ENCODE data around the gene ASIP. TPM values are rescaled to one million over a fixed set of nuclear protein-coding genes. Genes with fewer than 3 reads are reported as not detected.
"Not testable (repeated sequence)": the region's sequence is repeated elsewhere in the genome, so short reads cannot be mapped to it uniquely, and the experiment has no call there.

The ASIP gene
- total and polyA plus RNA-seq, 2 experiments from 2014 or later = 0.67 TPM; not detected in 1

GRCh38 chr20:34296468-34296867 is 55.2 kb downstream of the ASIP start:
- H3K36me3 ChIP-seq = peaks cover 25% of the 10 kb centered on the region
- no peaks in the 10 kb centered on the region for H3K9me3 ChIP-seq (ENCODE audit: low read depth)
- DNase-seq (ENCODE audit: low read depth in 1 of 2, low spot score in 1 of 2) = no peak
- H3K27ac ChIP-seq = no peak overlapping the region
- H3K4me1 ChIP-seq (ENCODE audit: low read depth) = peaks cover 15% of the 10 kb centered on the region
- no peaks in the 10 kb centered on the region for H3K27me3 ChIP-seq
- TF ChIP-seq, protein P1, sequence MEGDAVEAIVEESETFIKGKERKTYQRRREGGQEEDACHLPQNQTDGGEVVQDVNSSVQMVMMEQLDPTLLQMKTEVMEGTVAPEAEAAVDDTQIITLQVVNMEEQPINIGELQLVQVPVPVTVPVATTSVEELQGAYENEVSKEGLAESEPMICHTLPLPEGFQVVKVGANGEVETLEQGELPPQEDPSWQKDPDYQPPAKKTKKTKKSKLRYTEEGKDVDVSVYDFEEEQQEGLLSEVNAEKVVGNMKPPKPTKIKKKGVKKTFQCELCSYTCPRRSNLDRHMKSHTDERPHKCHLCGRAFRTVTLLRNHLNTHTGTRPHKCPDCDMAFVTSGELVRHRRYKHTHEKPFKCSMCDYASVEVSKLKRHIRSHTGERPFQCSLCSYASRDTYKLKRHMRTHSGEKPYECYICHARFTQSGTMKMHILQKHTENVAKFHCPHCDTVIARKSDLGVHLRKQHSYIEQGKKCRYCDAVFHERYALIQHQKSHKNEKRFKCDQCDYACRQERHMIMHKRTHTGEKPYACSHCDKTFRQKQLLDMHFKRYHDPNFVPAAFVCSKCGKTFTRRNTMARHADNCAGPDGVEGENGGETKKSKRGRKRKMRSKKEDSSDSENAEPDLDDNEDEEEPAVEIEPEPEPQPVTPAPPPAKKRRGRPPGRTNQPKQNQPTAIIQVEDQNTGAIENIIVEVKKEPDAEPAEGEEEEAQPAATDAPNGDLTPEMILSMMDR (IDR thresholded peaks at IDR 0.05; ENCODE audit: low read depth, low read length) = no peak
- no peak overlapping the region for H3K4me3 ChIP-seq

DNA sequence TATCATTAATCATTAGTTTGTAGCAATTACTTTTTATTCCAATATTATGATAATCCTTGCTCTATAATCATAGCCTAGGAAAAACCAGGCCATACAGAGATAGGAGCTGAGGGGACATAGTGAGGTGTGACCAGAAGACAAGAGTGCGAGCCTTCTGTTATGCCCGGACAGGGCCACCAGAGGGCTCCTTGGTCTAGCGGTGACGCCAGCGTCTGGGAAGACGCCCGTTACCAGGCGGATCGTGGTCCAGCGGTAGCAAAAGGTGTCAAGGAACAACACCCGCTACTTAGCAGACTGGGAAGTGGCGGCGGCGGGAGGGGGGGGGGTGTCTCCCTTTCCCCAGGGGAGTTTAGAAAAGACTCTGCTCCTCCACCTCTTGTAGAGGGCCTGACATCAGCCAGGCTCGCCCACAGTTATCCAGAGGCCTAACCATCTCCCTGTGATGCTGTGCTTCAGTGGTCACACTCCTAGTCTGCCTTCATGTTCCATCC is 57.1 kb downstream of the ASIP start:
- TF ChIP-seq, protein P1 (IDR thresholded peaks at IDR 0.05; ENCODE audit: low read depth, low read length) = peak; percentile 35
- peaks cover 18% of the 10 kb centered on the region for H3K4me1 ChIP-seq (ENCODE audit: low read depth)
- H3K27me3 ChIP-seq; DNase-seq (ENCODE audit: low read depth in 1 of 2, low spot score in 1 of 2); H3K9me3 ChIP-seq (ENCODE audit: low read depth); H3K27ac ChIP-seq; H3K4me3 ChIP-seq; H3K36me3 ChIP-seq: not testable (repeated sequence)

GRCh38 chr20:34299556-34300255 is 58.5 kb downstream of the ASIP start:
- no peak for DNase-seq (ENCODE audit: low read depth in 1 of 2, low spot score in 1 of 2)
- H3K27me3 ChIP-seq = no peaks in the 10 kb centered on the region
- H3K9me3 ChIP-seq (ENCODE audit: low read depth) = no peaks in the 10 kb centered on the region
- peak overlapping the region; percentile 75 for H3K27ac ChIP-seq
- TF ChIP-seq, protein P1 (IDR thresholded peaks at IDR 0.05; ENCODE audit: low read depth, low read length) = no peak
- no peaks in the 10 kb centered on the region for H3K36me3 ChIP-seq
- no peak overlapping the region for H3K4me3 ChIP-seq
- H3K4me1 ChIP-seq (ENCODE audit: low read depth) = peaks cover 18% of the 10 kb centered on the region

- no peak for DNase-seq (ENCODE audit: low read depth in 1 of 2, low spot score in 1 of 2)
- Histone ChIP-seq H3K4me1 (ENCODE audit: low read depth) (peaks cover 18% of the 10 kb centered on the region), H3K4me3 (no peak overlapping the region), H3K9me3 (ENCODE audit: low read depth) (no peaks in the 10 kb centered on the region), H3K36me3 (no peaks in the 10 kb centered on the region), H3K27me3 (no peaks in the 10 kb centered on the region), H3K27ac (peak overlapping the region; percentile 75)
- TF ChIP-seq, protein P1 (IDR thresholded peaks at IDR 0.05; ENCODE audit: low read depth, low read length) = no peak
Measured at GRCh38 chr20:34300256-34300806, 59.1 kb downstream of the ASIP start.

GRCh38 chr20:34300809-34301586 is 59.8 kb downstream of the ASIP start:
- H3K9me3 ChIP-seq (ENCODE audit: low read depth) = no peaks in the 10 kb centered on the region
- no peaks in the 10 kb centered on the region for H3K27me3 ChIP-seq
- H3K4me1 ChIP-seq (ENCODE audit: low read depth) = peaks cover 18% of the 10 kb centered on the region
- no peak overlapping the region for H3K4me3 ChIP-seq
- TF ChIP-seq, protein P1 (IDR thresholded peaks at IDR 0.05; ENCODE audit: low read depth, low read length) = no peak
- no peaks in the 10 kb centered on the region for H3K36me3 ChIP-seq
- DNase-seq (ENCODE audit: low read depth in 1 of 2, low spot score in 1 of 2) = peak in 1 of 2 donors; percentile 79
- H3K27ac ChIP-seq = peak overlapping the region; percentile 75

Measured in cardiac muscle cell (in vitro differentiated cells and primary cell).